ENCODE data around the gene BTNL8.
A peak's percentile ranks its signal among the peaks of the same experiment; 100 is the strongest.

Gene BTNL8

GRCh38 chr5:180898621-180899246 is at the start of gene BTNL8:
Gene BTNL8, plus strand, starts transcription at chr5:180899159. Its CDS starts 152 bp downstream, at chr5:180899311.
- DNase-seq (ENCODE audit: low read depth) = no peak

GRCh38 chr5:180849827-180850226 is 49.1 kb upstream of the BTNL8 start:
- no peak for DNase-seq (ENCODE audit: low read depth)

GRCh38 chr5:180850434-180851078 is 48.4 kb upstream of the BTNL8 start:
- no peak for DNase-seq (ENCODE audit: low read depth)

GRCh38 chr5:180852495-180852894 is 46.5 kb upstream of the BTNL8 start:
- no peak for DNase-seq (ENCODE audit: low read depth)

DNA sequence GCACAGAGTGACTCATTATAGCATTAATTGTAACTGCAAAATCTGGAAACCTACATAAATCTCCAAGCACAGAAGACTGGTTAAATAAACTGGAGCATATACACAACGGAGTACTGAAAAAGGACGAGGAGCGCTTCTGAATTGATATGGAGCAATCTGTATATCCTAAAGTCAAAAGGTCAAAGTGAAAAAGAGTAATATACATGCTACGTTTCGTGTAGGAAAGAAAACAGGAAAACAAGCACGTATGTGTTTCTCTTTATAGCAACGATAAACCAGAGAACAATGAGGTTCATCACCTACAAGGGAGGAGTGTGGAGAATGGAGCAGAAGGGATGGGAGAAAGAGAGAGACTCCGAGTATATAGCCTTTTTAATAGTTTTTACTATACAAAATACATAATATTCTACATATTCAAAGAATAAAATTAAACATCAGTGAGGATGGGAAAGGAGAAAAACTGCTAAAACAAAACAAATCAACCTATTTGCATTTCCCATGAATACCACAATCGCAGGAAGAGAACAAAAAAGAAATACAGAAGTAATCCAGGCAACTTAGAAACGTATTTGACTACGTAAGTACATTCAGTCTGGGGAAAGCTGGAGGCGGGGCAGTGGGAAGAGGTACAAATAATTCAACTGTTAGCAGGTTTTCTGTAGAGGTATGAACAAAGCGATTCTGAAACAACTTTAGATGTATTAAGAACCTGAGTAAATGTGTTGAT is 45.7 kb upstream of the BTNL8 start:
- DNase-seq (ENCODE audit: low read depth) = no peak

DNA sequence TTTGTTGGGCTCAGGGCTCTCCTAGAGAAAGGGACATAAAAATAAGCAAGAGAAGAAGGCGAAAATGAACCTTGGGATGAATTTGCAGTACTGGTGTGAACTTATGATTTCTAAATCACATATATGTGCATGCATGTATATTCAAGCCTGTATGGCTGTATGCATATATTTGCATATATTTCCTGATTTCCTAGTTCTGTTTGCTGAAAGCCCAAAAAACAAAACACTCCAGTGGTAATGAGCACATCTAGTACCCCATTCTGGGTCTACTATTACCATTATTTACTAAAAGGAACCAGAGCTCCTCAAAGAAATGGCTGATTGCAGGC is 45.1 kb upstream of the BTNL8 start:
- DNase-seq (ENCODE audit: low read depth) = no peak

- DNase-seq (ENCODE audit: low read depth) = no peak
Observed at GRCh38 chr5:180858586-180858985, 40.4 kb upstream of the BTNL8 start.

DNA sequence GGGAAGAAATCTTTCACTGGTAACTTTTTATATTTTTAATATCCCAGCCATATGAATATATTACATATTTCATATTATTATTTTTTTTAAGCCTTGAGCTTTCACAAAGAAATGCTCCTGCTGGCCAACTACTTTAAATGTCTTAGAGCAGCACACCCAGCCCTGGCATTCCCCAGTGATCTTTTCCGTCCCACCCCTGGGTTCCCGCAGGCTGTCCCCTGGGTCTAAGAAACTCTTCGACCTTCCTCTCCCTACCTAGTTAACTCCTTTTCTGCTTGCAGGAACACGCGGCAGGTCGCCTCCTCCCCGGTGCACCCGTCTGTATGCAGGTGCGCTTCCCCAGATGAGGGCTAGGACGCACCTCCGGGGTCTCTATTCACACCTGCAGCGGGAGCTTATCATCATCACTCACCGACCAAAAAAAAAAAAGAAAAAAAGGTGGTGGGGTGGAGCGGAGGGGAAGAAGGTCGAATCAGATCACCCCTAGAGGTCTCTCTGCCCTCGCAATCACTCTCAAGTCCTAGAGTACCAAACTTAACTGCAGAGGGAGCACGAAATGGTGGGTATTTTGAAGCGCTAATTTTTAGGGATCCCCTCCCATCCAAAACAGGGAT is 38.6 kb upstream of the BTNL8 start:
- DNase-seq (ENCODE audit: low read depth) = peak; percentile 15

DNA sequence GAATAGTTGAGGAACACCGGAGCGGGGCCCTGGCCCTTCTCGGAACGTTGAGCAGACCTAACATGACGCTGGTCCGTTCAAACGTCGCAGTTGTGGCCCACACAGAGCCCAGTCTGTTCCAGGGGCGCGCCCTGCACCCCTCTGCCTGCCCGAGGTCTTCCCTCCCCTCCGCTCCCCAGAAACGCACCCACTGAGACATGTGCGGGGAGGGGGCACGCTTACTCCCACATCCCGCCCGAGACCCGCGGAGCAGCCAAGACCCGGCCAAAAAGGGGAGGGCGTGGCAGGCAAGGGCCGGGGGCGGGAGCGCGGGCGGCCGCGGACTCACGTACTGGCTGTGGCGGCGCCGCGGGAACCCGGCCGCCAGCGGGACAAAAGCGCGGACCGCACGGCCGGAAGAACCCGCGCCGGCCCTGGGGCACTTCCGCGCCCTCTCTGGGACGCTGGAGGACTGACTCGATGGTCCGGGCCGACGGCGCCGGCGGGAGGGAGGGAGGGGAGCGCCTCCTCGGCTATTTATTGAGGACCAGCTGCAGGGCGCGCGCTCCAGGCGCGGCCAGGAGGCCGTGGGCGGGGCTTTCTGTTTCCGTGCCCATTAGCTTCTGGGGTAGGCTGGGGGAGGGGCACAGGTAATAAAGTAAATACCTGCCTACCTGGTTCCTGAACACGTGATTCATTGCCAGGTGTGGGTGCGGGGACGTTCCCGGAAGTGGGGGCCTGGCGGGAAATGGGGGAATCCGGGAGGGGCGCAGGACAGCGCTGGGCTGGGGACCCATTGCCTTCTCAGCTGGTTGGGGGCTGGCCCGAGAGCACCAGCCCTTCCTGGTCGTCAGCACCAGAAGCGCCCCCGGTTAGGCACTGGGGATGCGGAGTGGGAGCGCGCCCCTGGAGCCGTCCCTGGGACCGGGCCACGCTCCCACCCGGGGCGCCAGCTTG is 37.8 kb upstream of the BTNL8 start, which contains the start of gene ZFP62:
ZFP62 (minus strand) TSS at position 390 of the 936 bp plus-strand sequence; CDS start at position 333, 57 bp downstream.
- peak; percentile 83 for DNase-seq (ENCODE audit: low read depth)

DNA sequence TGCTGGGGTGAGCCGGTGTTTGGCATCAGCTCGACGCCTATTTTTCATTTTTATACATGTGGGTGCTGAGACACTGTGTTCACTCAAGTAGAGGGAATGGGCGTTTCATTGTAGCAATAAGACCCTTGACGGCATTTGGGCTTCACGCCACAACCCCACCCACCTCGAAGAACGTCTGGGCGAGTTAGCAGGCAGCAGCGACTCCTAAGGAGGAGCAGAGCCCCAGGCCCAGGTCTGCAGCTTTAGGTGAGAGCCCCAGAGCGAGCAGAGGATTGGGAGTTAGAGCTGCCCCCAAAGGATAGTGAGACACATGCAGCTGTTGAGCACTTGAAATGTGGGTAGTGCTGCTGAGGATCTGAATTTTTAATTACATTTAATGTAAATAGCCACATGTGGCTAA is 36.3 kb upstream of the BTNL8 start:
- DNase-seq (ENCODE audit: low read depth) = no peak

DNA sequence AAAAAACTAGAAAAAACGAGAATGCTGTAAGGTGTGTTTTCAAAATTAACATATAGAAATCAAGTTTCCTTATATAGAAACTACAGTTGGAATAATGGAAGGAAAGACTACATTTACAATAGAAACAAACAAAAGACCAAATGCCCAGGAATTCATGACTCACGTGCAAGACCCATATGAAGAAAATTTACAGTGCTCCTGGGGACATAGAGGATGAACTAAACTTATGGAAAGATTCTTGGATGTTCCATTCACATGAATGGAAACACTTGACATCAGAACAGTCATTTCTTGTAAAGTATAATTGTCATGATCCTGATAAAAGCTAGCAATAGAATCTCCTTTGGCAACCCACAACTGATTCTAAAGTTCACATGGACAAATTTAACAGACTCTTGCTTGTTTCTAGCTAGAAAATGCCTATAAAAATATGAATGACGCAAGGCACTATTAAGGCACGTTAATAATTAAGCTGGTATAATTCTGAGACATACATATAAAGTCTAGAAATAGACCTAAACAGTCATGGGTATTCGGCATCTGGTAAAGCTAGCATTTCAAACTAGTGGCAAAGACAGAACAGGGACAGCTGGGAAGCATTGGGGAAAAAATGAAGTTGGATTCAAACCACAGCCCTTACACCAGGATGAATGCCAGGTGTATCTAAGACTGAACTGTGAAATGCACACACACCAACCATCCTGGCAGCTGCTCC is 32.8 kb upstream of the BTNL8 start:
- DNase-seq (ENCODE audit: low read depth) = no peak

DNA sequence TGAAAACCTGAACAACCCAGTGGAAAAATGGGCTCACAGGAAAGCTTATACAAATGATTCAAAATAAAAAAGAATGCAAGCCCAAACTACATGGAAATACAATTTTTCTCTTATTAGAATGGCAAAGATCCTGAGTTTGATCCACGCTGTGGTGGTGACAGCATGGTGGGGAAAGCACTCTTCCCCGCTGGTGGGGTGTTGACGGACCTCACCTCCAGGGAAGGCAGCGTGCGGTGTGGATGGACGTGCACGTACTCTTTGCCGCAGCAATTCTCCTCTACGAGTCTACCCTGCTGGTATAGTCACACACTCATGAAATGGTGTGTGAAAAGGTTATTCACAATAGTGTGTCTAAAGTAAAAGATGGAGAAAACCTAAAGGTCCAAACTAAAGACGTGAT is 32.0 kb upstream of the BTNL8 start:
- no peak for DNase-seq (ENCODE audit: low read depth)

GRCh38 chr5:180868960-180869359 is 30.0 kb upstream of the BTNL8 start:
- DNase-seq (ENCODE audit: low read depth) = no peak

- no peak for DNase-seq (ENCODE audit: low read depth)
Observed at GRCh38 chr5:180869587-180869986, 29.4 kb upstream of the BTNL8 start.

- no peak for DNase-seq (ENCODE audit: low read depth)
Observed at GRCh38 chr5:180870276-180871068, 28.5 kb upstream of the BTNL8 start.

DNA sequence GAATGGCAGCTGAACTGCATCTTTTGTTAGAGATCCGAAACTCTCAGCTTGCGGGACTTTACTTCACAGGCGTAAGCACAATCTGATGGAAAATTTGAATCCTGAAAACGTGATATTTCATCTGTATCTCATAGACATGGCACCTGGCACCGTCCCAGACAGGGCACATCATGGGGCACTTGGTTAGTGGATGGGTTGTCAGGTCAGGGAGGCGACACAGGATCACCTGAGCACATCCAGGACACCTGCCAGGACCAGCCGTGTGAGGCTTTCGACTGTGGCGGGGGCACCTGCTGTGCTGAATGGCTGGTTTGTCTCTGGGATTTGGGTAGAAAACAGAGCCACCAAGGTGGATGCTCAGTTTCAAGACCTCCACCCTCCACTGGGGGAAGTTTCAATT is 26.5 kb upstream of the BTNL8 start:
- no peak for DNase-seq (ENCODE audit: low read depth)

- DNase-seq (ENCODE audit: low read depth) = no peak
Observed at GRCh38 chr5:180873615-180874520, 25.1 kb upstream of the BTNL8 start.

- DNase-seq (ENCODE audit: low read depth) = no peak
Observed at GRCh38 chr5:180874804-180875582, 24.0 kb upstream of the BTNL8 start.

Data from activated T-helper 1 cell treated with Interleukin-2 at 50 U/mL for 16 hours (primary cell).